Measurements from ENCODE around the gene RNF135. TPM values are rescaled to one million over a fixed set of nuclear protein-coding genes. Genes with fewer than 3 reads are reported as not detected.
A peak's percentile ranks its signal among the peaks of the same experiment; 100 is the strongest.

The RNF135 gene
- total and polyA plus RNA-seq, 2 of the 4 experiments (the other 2 are of a cell fraction), result 5.9 to 9.0 TPM

- H2AK9ac ChIP-seq (replicated peaks; ENCODE audit: low read depth, low read length, poor library complexity), result no peak overlapping the region
- no peak overlapping the region for H2AK5ac ChIP-seq (ENCODE audit: low read depth, low read length)
- H3K4me2 ChIP-seq (ENCODE audit: low read depth, low read length), result no peak overlapping the region
- no peak overlapping the region for H2BK15ac ChIP-seq (ENCODE audit: low read depth, low read length)
- H3K79me1 ChIP-seq (ENCODE audit: low read depth in 1 of 2, low read length in 2 of 2), result no peaks in the 10 kb centered on the region
- no peaks in the 10 kb centered on the region for H3K4me1 ChIP-seq (ENCODE audit: control insufficient read depth, insufficient read depth, low read length)
- H3K36me3 ChIP-seq (ENCODE audit: control insufficient read depth, insufficient read depth, low read length), result peaks cover 30% of the 10 kb centered on the region
- no peak overlapping the region for H3K23ac ChIP-seq (ENCODE audit: low read depth, low read length)
- H3K9me1 ChIP-seq (ENCODE audit: insufficient read depth, low read length), result peaks cover 4% of the 10 kb centered on the region
- intact Hi-C loops (cut with micrococcal nuclease), result no loop called here
- no peak overlapping the region for H2AFZ ChIP-seq (replicated peaks; ENCODE audit: low read length, poor library complexity)
- no peak overlapping the region for H2BK5ac ChIP-seq (ENCODE audit: low read depth, low read length, poor library complexity, severe bottlenecking)
- in situ Hi-C loops (cut with MboI; ENCODE audit: low sequenced_read_pairs), result no loop called here
- H3K27me3 ChIP-seq (ENCODE audit: control insufficient read depth, insufficient read depth, low read length), result no peaks in the 10 kb centered on the region
- no peak for TF ChIP-seq CEBPB (IDR thresholded peaks at IDR 0.05; ENCODE audit: low read depth, low read length)
- TF ChIP-seq FOS (IDR thresholded peaks at IDR 0.05; ENCODE audit: low read depth, low read length), result no peak
- no peak for TF ChIP-seq RAD21 (IDR thresholded peaks at IDR 0.05; ENCODE audit: low read length)
- no peak for TF ChIP-seq RFX5 (IDR thresholded peaks at IDR 0.05; ENCODE audit: low read depth, low read length)
- TF ChIP-seq NFE2L2 (IDR thresholded peaks at IDR 0.05; ENCODE audit: low read depth, low read length), result no peak
- TF ChIP-seq CTCF (conservative IDR thresholded peaks at IDR 0.05; ENCODE audit: low read depth, low read length), result no peak
- TF ChIP-seq MXI1 (IDR thresholded peaks at IDR 0.05; ENCODE audit: borderline replicate concordance, low read depth, low read length), result no peak
- TF ChIP-seq SMC3 (IDR thresholded peaks at IDR 0.05; ENCODE audit: low read depth, low read length), result no peak
- TF ChIP-seq RCOR1 (IDR thresholded peaks at IDR 0.05; ENCODE audit: insufficient replicate concordance, low read length), result no peak
- TF ChIP-seq BHLHE40 (IDR thresholded peaks at IDR 0.05; ENCODE audit: low read depth, low read length), result no peak
- TF ChIP-seq ELK1 (IDR thresholded peaks at IDR 0.05; ENCODE audit: borderline replicate concordance, low read depth, low read length), result no peak
- TF ChIP-seq MAFK (IDR thresholded peaks at IDR 0.05; ENCODE audit: low read depth, low read length), result no peak
- no peak for TF ChIP-seq CHD1 (IDR thresholded peaks at IDR 0.05; ENCODE audit: low read depth, low read length)
- no peak for TF ChIP-seq USF2 (IDR thresholded peaks at IDR 0.05; ENCODE audit: low read depth, low read length)
- TF ChIP-seq MAZ (IDR thresholded peaks at IDR 0.05; ENCODE audit: borderline replicate concordance, low read depth, low read length), result no peak
- TF ChIP-seq POLR2A (IDR thresholded peaks at IDR 0.05; ENCODE audit: low read depth, low read length), result no peak
- no CpG with 5 or more reads among the region's 3 CpGs for WGBS, 2 experiments (ENCODE audit: extremely low coverage in 2 of 2, insufficient read length in 1 of 2)
- no peak overlapping the region for H4K91ac ChIP-seq (ENCODE audit: insufficient read depth, low read depth, low read length)
- H4K20me1 ChIP-seq (ENCODE audit: insufficient read depth, low read length), result no peaks in the 10 kb centered on the region
- H3K9me3 ChIP-seq (ENCODE audit: control insufficient read depth, insufficient read depth, low read length), result no peaks in the 10 kb centered on the region
- ChIA-PET CTCF (interaction anchor here (0.7 kb wide), 1 partner anchor 62 kb away, joined by 3 read pairs; no protein-coding TSS in a partner anchor), POLR2A (ENCODE audit: unreplicated experiment) (no interaction called here)
- no peak overlapping the region for H2BK20ac ChIP-seq (ENCODE audit: low read depth, low read length)
- no TSS peak for BruUV-seq (replicated peaks)
- H4K8ac ChIP-seq (ENCODE audit: low read depth in 2 of 2, low read length in 2 of 2), result no peak overlapping the region
- H4K5ac ChIP-seq (ENCODE audit: low read depth, low read length), result no peak overlapping the region
- dilution Hi-C loops (cut with HindIII; ENCODE audit: low sequenced_read_pairs, unreplicated experiment), result no loop called here
- H3K4me3 ChIP-seq (ENCODE audit: insufficient read depth, low read depth, low read length), result no peak overlapping the region
- no peak overlapping the region for H3K14ac ChIP-seq (replicated peaks; ENCODE audit: low read depth, low read length)
- no peak overlapping the region for H3K27ac ChIP-seq (ENCODE audit: insufficient read depth, low read length)
- no peak overlapping the region for H2BK120ac ChIP-seq (ENCODE audit: low read depth, low read length)
- ATAC-seq (ENCODE audit: low read depth) (no peak), DNase-seq (peak; percentile 13)
- no peak overlapping the region for H3K18ac ChIP-seq (ENCODE audit: low read depth, low read length)
- H3K9ac ChIP-seq (ENCODE audit: low read depth, low read length), result no peak overlapping the region
- no peak overlapping the region for H3K56ac ChIP-seq (ENCODE audit: extremely low read depth, insufficient read depth, low read length)
- no peak overlapping the region for H3K4ac ChIP-seq (ENCODE audit: low read depth, low read length)
Measured at GRCh38 chr17:30995347-30995746, 24.5 kb downstream of the RNF135 start.

All from IMR-90 (cell line).